HUES6 (cell line): Measurements from ENCODE around the gene BDKRB2.

Experiments used
- H3K27ac ChIP-seq: 2 replicates; pipeline ENCODE4 v1.7.0; 2013; ENCODE audit warnings: low read depth, mild to moderate bottlenecking, low read length, inconsistent platforms
- H3K27me3 ChIP-seq: 2 replicates; pipeline ENCODE4 v1.6.1; 2013; ENCODE audit warnings: low read length; ENCODE audit not compliant: control insufficient read depth, insufficient read depth
- H3K36me3 ChIP-seq: 2 replicates; pipeline ENCODE4 v1.6.1; 2013; ENCODE audit warnings: low read length; ENCODE audit not compliant: control insufficient read depth, insufficient read depth
- H3K4me1 ChIP-seq: 2 replicates; pipeline ENCODE4 v1.6.1; 2013; ENCODE audit warnings: low read length; ENCODE audit not compliant: control insufficient read depth, insufficient read depth
- H3K4me3 ChIP-seq: 2 replicates; pipeline ENCODE4 v1.5.1; 2013; ENCODE audit warnings: low read depth, low read length
- H3K9ac ChIP-seq: one replicate; pipeline ENCODE4 v1.6.1; 2013; ENCODE audit warnings: mild to moderate bottlenecking, low read length
- H3K9me3 ChIP-seq: 2 replicates; pipeline ENCODE4 v1.6.1; 2013; ENCODE audit warnings: low read depth, low read length; ENCODE audit not compliant: control insufficient read depth, insufficient read depth

Gene BDKRB2

GRCh38 chr14:96275177-96276112 lies 70.8 kb downstream of the BDKRB2 start:
- Histone ChIP-seq H3K27me3 (no peaks in the 10 kb centered on the region), H3K27ac (no peak overlapping the region), H3K36me3 (no peaks in the 10 kb centered on the region), H3K4me1 (peaks cover 9% of the 10 kb centered on the region), H3K9me3 (peaks cover 35% of the 10 kb centered on the region), H3K4me3 (0 out of 2 replicates have a peak overlapping the region, but pooled peaks have one; percentile 32), H3K9ac (no peak overlapping the region)

- Histone ChIP-seq H3K27me3 (no peaks in the 10 kb centered on the region), H3K36me3 (peaks cover under 1% of the 10 kb centered on the region; the same call in 1 of the 2 replicates), H3K27ac (no peak overlapping the region), H3K4me3 (no peak overlapping the region), H3K4me1 (peaks cover 9% of the 10 kb centered on the region), H3K9me3 (peaks cover 19% of the 10 kb centered on the region), H3K9ac (no peak overlapping the region)
These were observed 73.3 kb downstream of the BDKRB2 start for GRCh38 chr14:96277890-96278289.

- peaks cover 8% of the 10 kb centered on the region for H3K36me3 ChIP-seq
- H3K9me3 ChIP-seq, result peaks cover 14% of the 10 kb centered on the region
- no peaks in the 10 kb centered on the region for H3K27me3 ChIP-seq
- H3K4me1 ChIP-seq, result peaks cover 9% of the 10 kb centered on the region
- no peak overlapping the region for H3K9ac ChIP-seq
- H3K4me3 ChIP-seq, result no peak overlapping the region
- H3K27ac ChIP-seq, result no peak overlapping the region
These were observed 74.9 kb downstream of the BDKRB2 start for GRCh38 chr14:96279564-96279963.

GRCh38 chr14:96280104-96280503 lies 75.5 kb downstream of the BDKRB2 start:
- Histone ChIP-seq H3K27ac (no peak overlapping the region), H3K9ac (no peak overlapping the region), H3K4me1 (peaks cover 8% of the 10 kb centered on the region), H3K36me3 (peaks cover 10% of the 10 kb centered on the region), H3K9me3 (peaks cover 14% of the 10 kb centered on the region), H3K27me3 (no peaks in the 10 kb centered on the region), H3K4me3 (no peak overlapping the region)

GRCh38 chr14:96281486-96281885 lies 76.8 kb downstream of the BDKRB2 start:
- Histone ChIP-seq H3K9me3 (peaks cover 14% of the 10 kb centered on the region), H3K27ac (no peak overlapping the region), H3K9ac (no peak overlapping the region), H3K36me3 (peaks cover 13% of the 10 kb centered on the region), H3K4me3 (no peak overlapping the region), H3K27me3 (no peaks in the 10 kb centered on the region), H3K4me1 (peaks cover 4% of the 10 kb centered on the region; the same call in 1 of the 2 replicates)

- H3K27me3 ChIP-seq, result no peaks in the 10 kb centered on the region
- H3K36me3 ChIP-seq, result peaks cover 26% of the 10 kb centered on the region
- H3K9ac ChIP-seq, result no peak overlapping the region
- H3K4me3 ChIP-seq, result no peak overlapping the region
- no peaks in the 10 kb centered on the region for H3K4me1 ChIP-seq
- no peaks in the 10 kb centered on the region for H3K9me3 ChIP-seq
- no peak overlapping the region for H3K27ac ChIP-seq
These were observed 79.4 kb downstream of the BDKRB2 start for GRCh38 chr14:96284008-96284407.

- Histone ChIP-seq H3K9ac (no peak overlapping the region), H3K27me3 (no peaks in the 10 kb centered on the region), H3K4me3 (no peak overlapping the region), H3K9me3 (no peaks in the 10 kb centered on the region), H3K36me3 (peaks cover 30% of the 10 kb centered on the region), H3K27ac (no peak overlapping the region), H3K4me1 (no peaks in the 10 kb centered on the region)
These were observed 79.8 kb downstream of the BDKRB2 start for GRCh38 chr14:96284430-96284829.

- H3K9ac ChIP-seq, result no peak overlapping the region
- H3K27ac ChIP-seq, result no peak overlapping the region; the same call in 1 of the 2 replicates
- no peaks in the 10 kb centered on the region for H3K4me1 ChIP-seq
- H3K36me3 ChIP-seq, result peaks cover 42% of the 10 kb centered on the region
- H3K27me3 ChIP-seq, result no peaks in the 10 kb centered on the region
- H3K4me3 ChIP-seq, result no peak overlapping the region
- no peaks in the 10 kb centered on the region for H3K9me3 ChIP-seq
These were observed 81.0 kb downstream of the BDKRB2 start for GRCh38 chr14:96285667-96286066.

- H3K9me3 ChIP-seq, result no peaks in the 10 kb centered on the region
- H3K27ac ChIP-seq, result no peak overlapping the region
These were observed 81.6 kb downstream of the BDKRB2 start for GRCh38 chr14:96286251-96286650.

GRCh38 chr14:96287856-96288255 lies 83.2 kb downstream of the BDKRB2 start:
- H3K27ac ChIP-seq, result no peak overlapping the region
- peaks cover 47% of the 10 kb centered on the region for H3K36me3 ChIP-seq
- H3K9me3 ChIP-seq, result no peaks in the 10 kb centered on the region
- no peaks in the 10 kb centered on the region for H3K4me1 ChIP-seq
- no peak overlapping the region for H3K9ac ChIP-seq
- no peaks in the 10 kb centered on the region for H3K27me3 ChIP-seq
- H3K4me3 ChIP-seq, result no peak overlapping the region

More at GRCh38 chr14:96286251-96286650, 81.6 kb downstream of the BDKRB2 start:
- Histone ChIP-seq H3K4me3 (no peak overlapping the region), H3K4me1 (no peaks in the 10 kb centered on the region), H3K36me3 (peaks cover 47% of the 10 kb centered on the region), H3K27me3 (no peaks in the 10 kb centered on the region), H3K9ac (no peak overlapping the region)
